Caki2 (cell line): ENCODE data around the gene CNN2. TPM values are rescaled to one million over a fixed set of nuclear protein-coding genes. Genes with fewer than 3 reads are reported as not detected.
A peak's percentile ranks its signal among the peaks of the same experiment; 100 is the strongest.
"Not testable (repeated sequence)": the region's sequence is repeated elsewhere in the genome, so short reads cannot be mapped to it uniquely, and the experiment has no call there.

ENCODE experiments used
- DNase-seq: peaks from one replicate; pipeline ENCODE4 v3.0.0-alpha.2; 2015; ENCODE audit warnings: low read depth
- in situ Hi-C: cut with HindIII; loops from 2 replicates; pipeline ENCODE4 v1.10.0; 2016; ENCODE audit warnings: low sequenced_read_pairs, low pct_unique_long_range_greater_than_20kb, mixed read lengths
- total RNA-seq: library from RNA; depleted of rRNA; stranded (reverse); fragments of >200 nt; shearing (Covaris generic); gene quantifications from 2 replicates; pipeline ENCODE4 v1.2.3, GENCODE V29; 2014; ENCODE audit warnings: low replicate concordance

The CNN2 gene
- total RNA-seq, 1 experiment from 2014 or later, result 93.1 TPM

DNA sequence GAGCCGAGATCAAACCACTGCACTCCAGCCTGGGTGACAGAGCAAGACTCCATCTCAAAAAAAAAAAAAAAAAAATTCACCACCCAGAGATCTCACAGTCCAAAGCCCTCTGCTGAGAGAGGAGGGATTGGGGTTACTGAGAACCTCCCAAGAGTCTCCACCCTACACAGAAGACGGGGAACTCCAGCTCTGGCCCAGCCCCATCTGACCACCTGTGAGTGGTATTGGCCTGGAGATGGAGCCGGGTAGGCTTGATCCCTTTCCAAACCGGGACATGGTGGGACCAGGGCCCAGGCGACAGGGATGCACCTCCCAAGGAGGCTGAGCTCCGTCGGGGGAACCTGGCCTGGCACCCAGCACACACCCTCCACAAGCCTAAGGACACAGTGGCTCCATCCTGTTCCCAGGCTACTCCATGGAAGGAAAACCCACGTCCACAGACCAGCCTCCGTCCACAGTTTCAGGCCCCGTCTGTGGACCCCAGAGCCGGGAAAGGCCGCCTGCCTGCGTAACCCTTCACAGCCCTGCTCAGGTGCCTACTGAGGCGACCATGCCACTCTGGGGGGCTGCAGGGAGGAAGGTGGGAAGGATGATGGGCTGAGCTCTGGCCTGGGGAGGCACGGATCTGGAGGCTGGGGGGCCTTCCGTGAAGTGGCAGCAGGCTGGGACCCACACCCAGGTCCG, 7.3 kb upstream of the CNN2 start:
- no peak for DNase-seq
- in situ Hi-C loops, result no loop called here

DNA sequence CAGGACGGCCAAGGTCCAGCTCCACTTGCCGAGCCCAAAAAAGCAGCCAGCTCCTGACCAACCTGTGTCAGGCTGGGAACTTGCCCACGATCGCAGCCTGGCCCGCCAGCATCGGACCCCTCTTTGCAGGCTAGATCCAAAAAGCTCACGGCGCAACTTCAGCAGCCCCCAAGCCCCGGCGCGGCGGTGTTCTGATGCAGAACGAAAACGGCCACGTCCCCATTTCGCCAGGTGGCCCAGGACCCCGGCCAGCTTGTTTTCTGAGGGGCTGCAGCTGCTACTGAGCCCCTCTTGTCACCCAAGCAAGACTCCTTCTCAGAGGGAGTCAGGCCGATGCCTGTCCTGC, 6.8 kb upstream of the CNN2 start:
- in situ Hi-C loops, result no loop called here
- no peak for DNase-seq

DNA sequence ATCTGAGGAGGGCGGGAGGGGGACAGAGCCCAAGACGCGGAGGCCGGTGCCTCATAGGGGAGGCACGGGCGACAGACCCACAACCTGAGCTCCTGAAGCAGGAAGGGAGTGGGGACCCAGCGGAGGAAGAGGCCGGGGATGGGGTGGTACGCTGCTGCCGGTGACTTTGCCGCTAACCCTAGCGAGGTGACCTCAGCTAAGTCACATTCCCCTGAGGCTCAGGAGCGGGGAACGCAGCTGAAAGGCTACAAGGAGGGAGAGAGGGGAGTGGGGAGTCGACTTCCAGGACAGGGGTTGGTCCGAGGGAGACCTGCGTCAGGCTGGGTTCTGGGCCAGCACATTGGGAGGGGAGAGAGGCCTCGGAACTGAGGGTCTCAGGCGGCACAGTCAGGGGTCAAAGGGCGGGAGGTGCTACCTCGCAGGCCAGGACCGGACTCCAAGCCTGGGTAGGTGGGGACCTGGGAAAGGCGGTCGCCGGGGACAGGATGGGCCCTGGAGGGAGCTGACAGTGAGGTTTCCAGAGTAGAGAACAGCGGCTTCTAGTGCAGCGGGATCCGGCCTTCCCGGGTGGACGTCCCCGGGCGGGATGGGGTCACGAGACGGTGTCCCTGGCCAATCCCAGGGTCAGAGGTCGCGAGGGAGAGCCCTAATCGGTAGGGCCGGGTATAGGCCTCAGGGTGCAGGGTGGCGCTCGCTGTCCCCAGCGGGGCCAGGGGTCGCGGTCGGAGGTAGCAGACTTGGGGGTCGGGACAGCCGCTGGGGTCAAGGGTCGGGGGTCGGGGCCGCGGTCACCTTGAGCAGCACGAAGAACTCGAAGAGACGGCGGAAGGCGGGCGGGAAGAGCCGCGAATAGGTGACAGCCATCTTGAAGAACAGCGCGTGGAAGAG, 6.2 kb upstream of the CNN2 start:
- DNase-seq, result no peak
- in situ Hi-C loops, result no loop called here

DNA sequence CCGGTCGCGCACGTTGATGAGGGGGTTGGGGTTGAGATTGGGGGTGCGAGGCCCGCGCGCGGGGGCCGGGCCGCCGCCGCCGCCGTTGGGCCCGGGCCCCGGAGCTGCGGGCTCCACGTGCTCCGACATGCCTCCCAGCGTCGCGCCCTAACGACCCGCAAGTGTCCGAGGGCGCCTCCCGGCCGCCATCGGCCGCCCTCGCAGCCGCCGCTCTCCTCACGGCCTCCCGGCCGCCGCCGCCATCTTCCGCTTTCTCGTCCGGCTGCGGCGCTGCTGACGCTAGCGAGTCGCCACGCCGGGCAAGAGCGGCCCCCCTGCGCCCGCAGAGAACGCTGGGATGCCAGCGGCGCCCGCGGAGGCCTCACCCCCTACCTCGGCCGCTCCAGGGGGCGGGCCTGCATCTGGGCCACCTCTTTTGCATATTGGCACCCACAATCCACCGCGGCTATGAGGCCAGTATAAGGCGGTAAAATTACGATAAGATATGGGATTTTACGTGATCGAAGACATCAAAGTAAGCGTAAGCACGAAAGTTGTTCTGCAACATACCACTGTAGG, 5.5 kb upstream of the CNN2 start, which contains the start of gene TMEM259:
TSS of gene TMEM259 (minus strand) at position 256 of the 558 bp plus-strand sequence. CDS start at position 129, 127 bp downstream.
- DNase-seq, result peak; percentile 93
- in situ Hi-C loops, result no loop called here

DNA sequence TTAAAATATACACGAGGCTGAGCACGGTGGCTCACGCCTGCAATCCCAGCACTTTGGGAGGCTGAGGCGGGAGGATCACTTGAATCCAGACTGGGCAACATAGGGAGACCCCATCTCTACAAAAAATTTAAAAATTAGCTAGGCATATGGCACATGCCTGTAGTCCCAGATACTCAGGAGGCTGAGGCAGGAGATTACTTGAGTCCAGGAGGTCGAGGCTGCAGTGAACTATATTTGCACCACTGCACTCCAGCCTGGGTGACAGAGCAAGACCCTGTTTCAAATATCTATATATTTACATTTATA, 2.6 kb upstream of the CNN2 start:
- DNase-seq, in situ Hi-C loops: not testable (repeated sequence)

DNA sequence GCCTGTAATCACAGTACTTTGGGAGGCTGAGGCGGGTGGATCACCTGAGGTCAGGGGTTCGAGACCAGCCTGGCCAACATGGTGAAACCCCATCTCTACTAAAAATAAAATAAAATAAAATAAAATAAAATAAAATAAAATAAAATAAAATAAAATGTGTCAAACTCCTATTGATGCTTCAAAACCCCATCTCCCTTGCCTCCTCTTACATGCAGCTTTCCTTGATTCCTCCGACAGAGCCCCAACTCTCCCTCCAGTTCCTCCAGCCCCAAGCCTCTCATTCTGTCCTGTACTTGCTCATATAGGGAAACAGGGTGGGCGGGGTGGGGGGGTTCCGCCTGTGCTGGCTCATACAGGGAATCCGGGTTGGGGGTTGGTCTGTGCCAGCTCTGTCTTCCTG, 1.3 kb upstream of the CNN2 start:
- DNase-seq, in situ Hi-C loops: not testable (repeated sequence)

DNA sequence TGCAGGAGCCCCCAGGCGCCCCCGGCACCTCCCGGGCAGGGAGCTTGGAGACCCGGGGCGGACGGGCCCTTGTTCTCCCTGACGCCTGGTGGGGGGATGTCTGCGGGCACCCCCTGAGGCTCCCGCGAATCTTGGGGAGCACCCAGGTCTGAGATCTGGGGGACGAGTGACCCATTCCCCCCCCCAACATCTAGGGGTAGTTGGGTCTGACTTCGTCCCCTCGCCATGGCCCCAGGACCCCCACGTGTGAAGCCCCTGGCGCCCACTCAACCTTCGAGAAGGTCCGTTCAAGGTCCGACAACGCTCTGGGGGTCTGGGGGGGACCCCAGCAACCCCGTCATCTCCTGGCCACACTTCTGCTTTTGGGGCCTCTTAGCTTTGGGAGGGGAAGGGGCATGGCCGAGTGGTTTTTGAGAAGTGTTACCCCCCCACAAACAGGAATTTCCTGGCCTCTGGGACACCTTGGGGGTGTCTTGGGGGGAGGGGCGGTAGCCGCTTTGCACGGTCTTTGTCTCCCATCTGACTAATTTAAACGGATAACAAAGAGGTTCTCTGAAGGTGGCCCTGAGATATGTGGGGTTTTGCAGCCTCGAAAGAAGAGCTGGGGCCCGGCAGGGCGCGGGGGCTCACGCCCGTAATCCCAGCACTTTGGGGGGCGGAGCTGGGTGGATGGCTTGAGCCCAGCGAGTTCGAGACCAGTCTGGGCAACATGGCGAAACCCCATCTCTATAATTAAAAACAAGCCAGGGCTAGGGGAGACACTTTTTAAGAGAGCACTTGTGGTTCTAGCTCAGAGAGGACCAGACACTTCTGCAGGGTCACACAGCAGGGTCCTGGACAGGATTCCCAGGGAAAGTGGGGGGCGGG, 608 bp downstream of the CNN2 start:
- DNase-seq, result no peak
- in situ Hi-C loops, result no loop called here

DNA sequence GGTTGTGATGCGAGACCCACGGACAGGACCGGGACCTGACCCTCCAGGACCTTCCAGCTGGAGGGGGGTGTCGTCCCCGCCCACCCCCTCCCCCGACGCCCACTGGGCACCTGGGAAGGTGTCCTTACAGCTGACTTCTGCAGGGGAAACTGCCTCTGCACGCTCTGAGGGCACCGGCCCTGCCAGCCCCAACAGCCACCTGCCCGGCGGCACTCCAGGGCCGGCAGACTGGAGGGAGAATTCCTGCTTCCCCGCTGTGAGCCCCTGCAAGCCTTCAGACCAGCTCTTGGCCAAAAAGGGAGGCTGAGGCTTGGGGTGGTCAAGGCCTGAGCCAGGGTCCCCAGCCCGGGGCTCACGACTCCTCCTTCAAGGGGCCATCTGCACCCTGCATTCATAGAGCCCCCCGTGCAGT, 1.2 kb downstream of the CNN2 start:
- peak; percentile 20 for DNase-seq
- in situ Hi-C loops, result no loop called here

DNA sequence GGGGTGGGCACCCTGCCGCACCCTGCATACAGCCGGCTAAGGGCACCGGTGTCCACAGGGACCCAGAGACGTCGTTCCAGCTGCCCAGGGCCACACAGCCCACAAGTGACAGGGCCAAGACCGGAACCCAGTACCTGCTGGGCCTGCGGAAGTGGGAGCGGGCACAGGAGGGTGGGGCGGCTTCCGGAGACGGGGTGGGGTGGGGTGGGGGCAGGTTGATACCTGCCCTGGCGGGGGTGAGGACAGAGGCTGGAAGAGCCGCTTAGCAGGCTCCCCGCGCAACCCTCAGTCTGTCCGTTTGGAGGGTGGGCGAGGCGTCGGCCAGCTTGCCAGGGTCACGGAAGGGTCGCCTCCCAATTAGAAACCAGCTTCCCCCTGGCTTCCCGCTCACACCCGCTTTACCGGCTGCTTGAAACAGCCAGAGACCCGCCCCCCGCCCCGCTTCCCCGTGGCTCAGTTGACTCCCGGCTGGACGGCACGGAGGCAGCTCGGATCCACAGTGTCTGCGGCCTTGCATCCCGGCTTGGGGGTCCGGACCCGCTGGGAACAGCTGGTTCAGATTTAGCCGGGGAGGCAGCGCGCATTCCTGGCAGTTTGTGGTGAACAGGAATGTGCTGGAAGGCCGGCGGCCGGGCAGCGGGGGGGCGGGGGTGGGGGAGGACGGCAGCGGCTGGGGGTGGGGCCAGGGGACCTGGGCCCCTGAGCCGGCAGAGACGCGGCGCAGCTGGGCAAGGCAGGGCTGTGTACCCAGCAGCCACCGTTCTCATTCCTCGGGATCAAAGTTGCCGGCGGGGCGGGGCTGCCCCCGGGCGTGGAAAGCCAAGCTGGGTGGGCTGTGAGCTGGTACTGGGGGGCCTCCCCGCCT, 1.9 kb downstream of the CNN2 start:
- peak; percentile 57 for DNase-seq
- in situ Hi-C loops, result no loop called here

DNA sequence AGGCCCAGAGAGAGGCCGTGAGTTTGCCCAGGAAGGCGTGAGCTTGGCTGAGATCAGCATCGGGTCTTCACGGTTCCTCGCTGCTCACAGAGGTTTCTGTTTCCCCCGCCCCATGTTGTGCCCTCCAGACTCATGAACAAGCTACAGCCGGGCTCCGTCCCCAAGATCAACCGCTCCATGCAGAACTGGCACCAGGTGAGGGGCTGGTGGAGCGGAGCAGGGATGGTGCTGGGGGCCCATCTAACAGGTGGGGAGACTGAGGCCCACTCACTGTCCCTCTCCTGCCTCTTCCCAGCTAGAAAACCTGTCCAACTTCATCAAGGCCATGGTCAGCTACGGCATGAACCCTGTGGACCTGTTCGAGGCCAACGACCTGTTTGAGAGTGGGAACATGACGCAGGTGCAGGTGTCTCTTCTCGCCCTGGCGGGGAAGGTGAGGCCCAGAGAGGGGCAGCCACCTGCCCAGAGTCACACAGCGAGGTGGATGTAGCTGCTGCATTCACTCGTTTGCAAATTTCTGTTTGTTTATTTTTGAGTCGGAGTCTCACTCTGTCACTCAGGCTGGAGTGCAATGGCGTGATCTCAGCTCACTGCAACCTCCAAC, 6.0 kb downstream of the CNN2 start:
- DNase-seq, result no peak
- in situ Hi-C loops, result no loop called here

DNA sequence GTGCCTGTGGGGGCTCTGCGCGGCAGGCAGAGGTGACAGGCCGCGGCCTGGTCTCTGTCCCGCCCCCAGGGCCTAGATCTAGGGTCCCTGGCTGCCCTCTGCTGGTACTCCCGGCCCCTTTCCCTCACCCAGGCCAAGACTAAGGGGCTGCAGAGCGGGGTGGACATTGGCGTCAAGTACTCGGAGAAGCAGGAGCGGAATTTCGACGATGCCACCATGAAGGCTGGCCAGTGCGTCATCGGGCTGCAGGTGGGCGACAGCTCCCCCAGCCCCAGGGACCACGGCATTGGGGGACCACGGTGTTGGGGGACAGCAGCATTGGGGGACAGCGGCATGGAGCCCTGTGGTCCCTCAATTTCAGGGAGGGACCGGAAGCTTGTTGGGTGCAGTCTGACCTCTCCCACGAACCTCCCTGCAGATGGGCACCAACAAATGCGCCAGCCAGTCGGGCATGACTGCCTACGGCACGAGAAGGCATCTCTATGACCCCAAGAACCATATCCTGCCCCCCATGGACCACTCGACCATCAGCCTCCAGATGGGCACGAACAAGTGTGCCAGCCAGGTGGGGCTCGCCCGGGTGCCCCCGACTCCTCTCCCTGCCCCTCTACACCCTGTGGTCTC, 9.7 kb downstream of the CNN2 start:
- in situ Hi-C loops, result no loop called here

DNA sequence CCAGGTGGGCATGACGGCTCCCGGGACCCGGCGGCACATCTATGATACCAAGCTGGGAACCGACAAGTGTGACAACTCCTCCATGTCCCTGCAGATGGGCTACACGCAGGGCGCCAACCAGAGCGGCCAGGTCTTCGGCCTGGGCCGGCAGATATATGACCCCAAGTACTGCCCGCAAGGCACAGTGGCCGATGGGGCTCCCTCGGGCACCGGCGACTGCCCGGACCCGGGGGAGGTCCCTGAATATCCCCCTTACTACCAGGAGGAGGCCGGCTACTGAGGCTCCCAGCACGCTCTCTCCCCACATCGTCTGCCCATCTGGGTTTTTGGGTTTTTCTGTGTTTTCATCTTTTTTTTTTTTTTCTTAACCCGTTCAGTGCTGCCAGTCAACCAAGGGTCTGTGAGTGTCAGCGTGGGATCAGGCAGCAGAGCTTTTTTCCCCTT, 11.2 kb downstream of the CNN2 start:
- in situ Hi-C loops, result no loop called here

More for the DNA sequence above, 9.7 kb downstream of the CNN2 start:
- DNase-seq, result no peak

DNA sequence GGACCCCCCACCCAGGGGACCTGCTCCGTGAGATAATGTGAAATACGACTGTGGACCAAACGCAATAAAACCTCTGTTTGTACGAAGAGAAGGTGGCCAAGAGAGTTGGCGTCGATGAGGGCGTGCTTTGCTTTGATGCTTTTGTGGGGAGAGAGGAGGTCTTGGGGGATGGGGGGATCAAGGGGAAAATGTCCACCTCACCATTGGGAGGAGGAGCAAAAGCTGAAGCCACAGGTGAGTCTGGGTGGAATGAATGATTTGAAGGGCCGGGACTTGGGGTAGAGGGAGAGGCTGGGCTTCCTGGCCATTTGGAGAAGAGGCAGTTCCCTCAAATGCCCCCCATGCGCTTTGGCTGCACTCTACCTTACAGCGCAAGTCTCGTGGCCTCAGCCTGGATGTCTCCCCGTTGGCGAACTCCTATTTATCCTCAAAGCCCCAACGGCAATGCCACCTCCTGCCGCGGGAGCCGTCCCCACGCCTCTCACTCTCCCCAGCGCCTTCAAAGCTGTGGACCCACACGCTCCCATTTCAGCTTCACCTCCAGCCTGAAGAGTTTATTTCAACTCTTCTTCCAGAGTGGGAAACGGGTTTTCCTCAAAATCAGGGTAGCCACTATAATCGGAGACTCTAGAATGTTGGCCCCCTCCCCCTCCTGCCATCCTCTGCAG, 12.7 kb downstream of the CNN2 start:
- in situ Hi-C loops, result no loop called here
- no peak for DNase-seq

More for the DNA sequence above, 11.2 kb downstream of the CNN2 start:
- DNase-seq, result no peak

DNA sequence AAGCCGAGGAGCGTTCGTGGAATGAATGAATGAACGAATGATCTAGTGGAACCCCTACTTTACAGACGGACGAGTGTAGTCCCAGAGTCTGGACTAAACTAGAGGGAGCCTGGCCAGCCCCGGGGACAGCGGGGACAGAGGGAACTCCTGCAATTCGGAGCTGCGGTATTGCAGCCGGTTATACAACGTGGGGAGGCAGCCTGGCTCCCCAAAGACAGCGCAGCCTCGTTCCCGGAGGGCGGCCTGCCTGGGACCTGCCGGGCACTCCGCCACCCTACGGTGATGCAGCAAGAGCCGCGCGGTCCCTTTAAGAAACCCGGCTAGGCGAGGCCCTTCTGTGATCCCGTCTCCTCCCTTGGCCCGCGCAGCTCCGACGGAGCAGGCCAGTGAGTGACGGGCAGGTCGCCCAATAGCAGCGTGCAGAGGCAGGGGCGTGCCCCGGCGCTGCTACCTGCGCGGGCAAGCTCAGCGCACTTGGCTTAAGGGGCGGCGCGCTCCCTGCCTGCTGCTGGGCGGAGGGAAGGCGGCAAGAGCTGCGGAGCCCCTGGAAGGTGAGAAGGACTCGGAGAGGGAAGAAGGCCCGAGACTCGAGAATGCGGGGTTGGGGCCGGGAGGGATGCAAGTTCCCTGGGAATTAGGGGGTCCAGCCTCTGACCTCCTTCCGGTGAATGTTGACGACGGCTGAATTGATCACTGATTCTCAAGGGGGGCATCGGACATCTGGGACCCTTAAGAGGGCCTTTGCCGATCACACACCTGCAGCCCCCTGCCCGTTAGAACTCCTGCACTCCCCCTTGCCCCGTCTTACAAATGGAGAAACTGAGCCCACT, 13.5 kb downstream of the CNN2 start, which contains the start of gene ABCA7:
TSS of gene ABCA7 (plus strand) at position 462 of the 830 bp plus-strand sequence. CDS start 1,255 bp downstream, outside the sequence.
- peak; percentile 92 for DNase-seq
- in situ Hi-C loops, result no loop called here

DNA sequence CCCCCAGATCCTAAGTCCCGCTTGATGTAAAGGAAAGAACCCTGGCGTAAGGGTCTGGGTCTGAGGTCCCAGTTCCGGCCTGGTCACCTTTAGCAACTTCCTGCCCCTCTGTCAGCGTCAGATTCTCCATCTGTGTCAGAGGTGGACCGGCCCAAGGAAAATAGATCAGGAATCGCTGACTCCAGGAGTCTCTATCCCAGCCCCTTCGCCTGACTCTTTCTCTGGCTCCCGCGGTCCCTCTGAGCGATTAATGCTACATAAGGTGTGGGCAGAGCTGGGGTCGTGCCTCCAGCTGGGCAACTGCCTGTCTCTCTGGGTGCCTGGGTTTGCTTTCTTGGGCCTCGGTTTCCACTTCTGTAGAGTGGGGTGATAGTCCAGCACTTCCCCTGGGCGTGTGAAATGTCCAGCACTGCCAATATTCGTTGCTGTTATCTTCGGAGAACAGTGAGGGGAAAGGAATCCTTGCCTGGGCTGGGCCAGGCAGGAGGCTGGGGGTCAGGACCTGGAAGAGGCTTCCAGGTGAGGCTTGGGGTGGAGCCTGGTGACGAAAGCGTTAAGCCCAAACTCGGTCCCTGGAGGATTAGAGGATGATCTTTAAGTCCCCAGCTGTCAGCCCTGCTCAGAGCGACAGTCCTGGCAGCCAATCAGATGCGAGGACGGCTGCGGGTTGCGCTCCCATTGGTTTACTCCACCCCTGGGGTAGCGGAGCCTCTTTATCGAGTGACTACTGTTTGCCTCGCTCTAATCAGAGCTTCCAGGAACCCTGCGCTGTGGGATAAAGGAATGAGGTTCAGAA, 14.3 kb downstream of the CNN2 start:
- DNase-seq, result peak; percentile 83
- in situ Hi-C loops, result no loop called here
